ENCODE results near the gene PRSS53.

GRCh38 chr16:31079342-31079944 is 9.3 kb downstream of the PRSS53 start:
- TF ChIP-seq CTCF (IDR thresholded peaks at IDR 0.05; ENCODE audit: borderline replicate concordance, extremely low read depth, low read length, poor library complexity, severe bottlenecking), result no peak
- no peak for TF ChIP-seq EZH2 (IDR thresholded peaks at IDR 0.05; ENCODE audit: borderline replicate concordance, low read depth, low read length, severe bottlenecking)
